Keratinocyte (primary cell): Measurements from ENCODE around the gene STON1. TPM values are rescaled to one million over a fixed set of nuclear protein-coding genes. Genes with fewer than 3 reads are reported as not detected.
A peak's percentile ranks its signal among the peaks of the same experiment; 100 is the strongest.

ENCODE experiments used
- DNase-seq: peaks from one replicate; pipeline ENCODE4 v3.0.0-alpha.2; 2011; ENCODE audit warnings: low read depth, missing footprints, low spot score
- FAIRE-seq: peaks from 2 replicates; lab custom pipeline; 2011; peaks lifted over from hg19 to GRCh38; lab: Jason Lieb, UNC
- H2AFZ ChIP-seq: 2 replicates; pipeline ENCODE4 v1.6.0; 2012; ENCODE audit warnings: low read length, control low read depth, inconsistent platforms; ENCODE audit not compliant: control insufficient read depth
- H3K27ac ChIP-seq: 2 replicates; pipeline ENCODE4 v1.5.1; 2011; ENCODE audit warnings: low read length; ENCODE audit not compliant: control insufficient read depth, insufficient read depth
- H3K27me3 ChIP-seq: 3 replicates; pipeline ENCODE4 v1.6.0; 2011; ENCODE audit warnings: low read length; ENCODE audit not compliant: control insufficient read depth, insufficient read depth; ENCODE audit errors: extremely low read depth
- H3K36me3 ChIP-seq, 2 experiments: 2 replicates in 1 of 2; 3 replicates in 1 of 2; pipeline ENCODE4 v1.5.1; 2011; ENCODE audit warnings: low read length in 2 of 2, mild to moderate bottlenecking in 1 of 2; ENCODE audit not compliant: control insufficient read depth in 2 of 2, insufficient read depth in 2 of 2; ENCODE audit errors: extremely low read depth in 1 of 2
- H3K4me1 ChIP-seq: 3 replicates; pipeline ENCODE4 v1.5.1; 2011; ENCODE audit warnings: low read length; ENCODE audit not compliant: control insufficient read depth, insufficient read depth; ENCODE audit errors: extremely low read depth
- H3K4me2 ChIP-seq: 3 replicates; pipeline ENCODE4 v1.6.0; 2011; ENCODE audit warnings: low read depth, low read length; ENCODE audit not compliant: control insufficient read depth, insufficient read depth; ENCODE audit errors: extremely low read depth
- H3K4me3 ChIP-seq, 3 experiments: fragments of 200-600 bp in 1 of 3; sonication (generic) in 1 of 3; 2 replicates in 2 of 3; 3 replicates in 1 of 3; pipeline ENCODE4 v1.5.1; 2011 to 2016; ENCODE audit warnings: low read length in 3 of 3, mild to moderate bottlenecking in 3 of 3, control low read depth in 2 of 3, inconsistent platforms in 1 of 3, low read depth in 1 of 3, mixed read lengths in 1 of 3, mixed run types in 1 of 3, moderate library complexity in 1 of 3; ENCODE audit not compliant: control insufficient read depth in 2 of 3, insufficient read depth in 2 of 3; ENCODE audit errors: extremely low read depth in 1 of 3
- H3K79me2 ChIP-seq: 2 replicates; pipeline ENCODE4 v1.6.0; 2012; ENCODE audit warnings: low read length; ENCODE audit not compliant: control insufficient read depth, insufficient read depth
- H3K9ac ChIP-seq: 3 replicates; pipeline ENCODE4 v1.6.0; 2011; ENCODE audit warnings: low read length; ENCODE audit not compliant: control insufficient read depth, insufficient read depth; ENCODE audit errors: extremely low read depth
- H3K9me1 ChIP-seq: 3 replicates; pipeline ENCODE4 v1.6.0; 2011; ENCODE audit warnings: low read length; ENCODE audit not compliant: control insufficient read depth, insufficient read depth; ENCODE audit errors: extremely low read depth
- H3K9me3 ChIP-seq: 2 replicates; pipeline ENCODE4 v1.5.1; 2012; ENCODE audit warnings: low read depth, low read length; ENCODE audit not compliant: control insufficient read depth
- H4K20me1 ChIP-seq: 3 replicates; pipeline ENCODE4 v1.6.0; 2011; ENCODE audit warnings: low read length; ENCODE audit not compliant: control insufficient read depth, insufficient read depth; ENCODE audit errors: extremely low read depth
- EZH2 ChIP-seq: IDR thresholded peaks from one replicate; pipeline ENCODE4 v1.6.1; 2012; ENCODE audit warnings: inconsistent platforms, mild to moderate bottlenecking, low read length, moderate library complexity
- dilution Hi-C: fragments of 300-500 bp; cut with MboI; formaldehyde crosslinking; loops from one replicate; pipeline ENCODE4 v1.7.0; 2020; ENCODE audit warnings: low sequenced_read_pairs; ENCODE audit not compliant: extremely low pct_ligation_motif_present
- polyA plus RNA-seq, 5 experiments: library from polyadenylated mRNA; depleted of rRNA in 3 of 5; stranded (reverse) in 3 of 5; stranded (forward) in 1 of 5; unstranded in 1 of 5; fragments of >200 nt; gene quantifications; 1 replicate in 1 of 5; 2 replicates in 3 of 5; 3 replicates in 1 of 5; pipeline versions ENCODE4 v1.2.1 to v1.2.3, GENCODE V29; 2011 to 2012; ENCODE audit warnings: missing spikeins in 2 of 5, low read depth in 1 of 5, low replicate concordance in 1 of 5
- TF ChIP-seq, protein P1 (sequence below), 3 experiments: IDR thresholded peaks in 1 of 3; conservative IDR thresholded peaks in 1 of 3; optimal IDR thresholded peaks in 1 of 3; 2 replicates in 2 of 3; 3 replicates in 1 of 3; pipeline versions ENCODE3 to v1.5.1; 2011; ENCODE audit warnings: low read length in 3 of 3, mild to moderate bottlenecking in 3 of 3, moderate library complexity in 2 of 3, control low read depth in 1 of 3, inconsistent platforms in 1 of 3; ENCODE audit not compliant: insufficient read depth in 2 of 3; ENCODE audit errors: extremely low read depth in 1 of 3

The STON1 gene
- polyA plus RNA-seq, 1 donor (not counting 4 experiments of a cell fraction or from before 2014, with no cell fraction given) = 1.2 TPM

DNA sequence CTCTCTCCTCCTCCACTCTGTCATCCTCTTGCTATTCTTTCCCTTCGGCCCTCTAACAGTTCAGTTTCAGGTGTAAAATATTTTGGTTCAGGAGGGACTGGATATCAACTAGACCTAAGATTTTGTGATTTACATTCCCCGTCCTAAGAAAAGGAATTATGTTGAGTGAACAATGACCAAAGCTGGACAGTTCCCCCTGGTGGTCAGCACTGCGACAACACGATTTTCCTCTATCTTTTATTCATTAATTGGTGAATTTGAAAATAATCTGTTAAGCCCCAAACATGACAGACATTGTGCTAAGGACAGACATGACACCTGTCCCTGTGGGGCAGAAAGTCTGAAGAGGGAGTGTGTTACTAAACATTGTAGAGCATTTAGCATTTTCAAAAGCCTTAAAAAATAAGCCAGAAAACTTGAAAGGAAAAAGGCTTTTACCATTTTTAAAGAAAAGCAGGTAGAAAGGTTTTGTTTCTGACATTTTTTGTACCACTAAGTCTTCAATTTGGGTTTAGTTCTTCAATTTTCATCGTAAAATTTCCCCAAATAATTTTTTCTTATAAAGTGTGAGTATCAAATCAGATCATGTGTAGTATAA is 59.3 kb downstream of the STON1 start:
- no peaks in the 10 kb centered on the region for H3K27me3 ChIP-seq
- no peak overlapping the region for H2AFZ ChIP-seq

DNA sequence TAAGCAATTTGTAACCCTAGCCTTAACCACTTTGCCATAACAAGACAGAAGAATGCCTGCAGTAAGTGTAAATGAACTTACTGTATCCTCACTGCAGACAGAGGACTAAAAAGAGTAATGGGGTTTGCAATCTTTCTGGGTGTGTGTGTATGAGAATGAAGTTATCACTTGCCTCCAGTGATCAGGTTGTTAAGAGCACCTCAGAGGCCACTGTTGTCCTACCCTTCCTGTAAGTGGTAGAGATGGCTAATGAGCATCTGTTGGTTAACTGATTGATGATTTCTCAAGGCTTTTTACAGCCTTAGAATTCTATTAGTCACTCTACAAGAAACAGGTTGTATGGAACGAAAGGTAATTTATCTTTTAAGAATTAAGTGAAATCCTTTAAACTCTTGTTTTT is 60.1 kb downstream of the STON1 start:
- Histone ChIP-seq H3K27me3 (no peaks in the 10 kb centered on the region), H3K4me3 (no peak overlapping the region), H3K9ac (no peak overlapping the region), H2AFZ (no peak overlapping the region), H3K27ac (no peak overlapping the region), H3K4me2 (no peak overlapping the region), H3K79me2 (no peaks in the 10 kb centered on the region), H3K36me3 (no peaks in the 10 kb centered on the region), H3K9me1 (no peaks in the 10 kb centered on the region), H3K4me1 (no peaks in the 10 kb centered on the region), H4K20me1 (no peaks in the 10 kb centered on the region), H3K9me3 (no peaks in the 10 kb centered on the region)
- TF ChIP-seq, protein P1, sequence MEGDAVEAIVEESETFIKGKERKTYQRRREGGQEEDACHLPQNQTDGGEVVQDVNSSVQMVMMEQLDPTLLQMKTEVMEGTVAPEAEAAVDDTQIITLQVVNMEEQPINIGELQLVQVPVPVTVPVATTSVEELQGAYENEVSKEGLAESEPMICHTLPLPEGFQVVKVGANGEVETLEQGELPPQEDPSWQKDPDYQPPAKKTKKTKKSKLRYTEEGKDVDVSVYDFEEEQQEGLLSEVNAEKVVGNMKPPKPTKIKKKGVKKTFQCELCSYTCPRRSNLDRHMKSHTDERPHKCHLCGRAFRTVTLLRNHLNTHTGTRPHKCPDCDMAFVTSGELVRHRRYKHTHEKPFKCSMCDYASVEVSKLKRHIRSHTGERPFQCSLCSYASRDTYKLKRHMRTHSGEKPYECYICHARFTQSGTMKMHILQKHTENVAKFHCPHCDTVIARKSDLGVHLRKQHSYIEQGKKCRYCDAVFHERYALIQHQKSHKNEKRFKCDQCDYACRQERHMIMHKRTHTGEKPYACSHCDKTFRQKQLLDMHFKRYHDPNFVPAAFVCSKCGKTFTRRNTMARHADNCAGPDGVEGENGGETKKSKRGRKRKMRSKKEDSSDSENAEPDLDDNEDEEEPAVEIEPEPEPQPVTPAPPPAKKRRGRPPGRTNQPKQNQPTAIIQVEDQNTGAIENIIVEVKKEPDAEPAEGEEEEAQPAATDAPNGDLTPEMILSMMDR (optimal IDR thresholded peaks at IDR 0.05 in 1 of 3, IDR thresholded peaks at IDR 0.05 in 1 of 3, conservative IDR thresholded peaks at IDR 0.05 in 1 of 3; ENCODE audit: extremely low read depth in 1 of 3, insufficient read depth in 2 of 3, low read length in 3 of 3) = no peak
- no peak for TF ChIP-seq EZH2
- DNase-seq (no peak), FAIRE-seq (no peak)
- dilution Hi-C loops = no loop called here

More for the DNA sequence above, 59.3 kb downstream of the STON1 start:
- no peak for DNase-seq
- H3K4me3 ChIP-seq = no peak overlapping the region
- H3K79me2 ChIP-seq = no peaks in the 10 kb centered on the region
- H3K4me1 ChIP-seq = no peaks in the 10 kb centered on the region
- TF ChIP-seq, protein P1 (optimal IDR thresholded peaks at IDR 0.05 in 1 of 3, IDR thresholded peaks at IDR 0.05 in 1 of 3, conservative IDR thresholded peaks at IDR 0.05 in 1 of 3; ENCODE audit: extremely low read depth in 1 of 3, insufficient read depth in 2 of 3, low read length in 3 of 3) = peak; percentile 48 to 69 (median 63)
- no peak for TF ChIP-seq EZH2
- peak; percentile 43 for FAIRE-seq
- H3K36me3 ChIP-seq = no peaks in the 10 kb centered on the region
- H3K4me2 ChIP-seq = no peak overlapping the region
- no peaks in the 10 kb centered on the region for H3K9me3 ChIP-seq
- H3K27ac ChIP-seq = no peak overlapping the region
- no peaks in the 10 kb centered on the region for H3K9me1 ChIP-seq
- dilution Hi-C loops = no loop called here
- H3K9ac ChIP-seq = no peak overlapping the region
- H4K20me1 ChIP-seq = no peaks in the 10 kb centered on the region
